ENCODE measurements around the gene RBMY1B.
"Not testable (repeated sequence)": the region's sequence is repeated elsewhere in the genome, so short reads cannot be mapped to it uniquely, and the experiment has no call there.

Gene RBMY1B

DNA sequence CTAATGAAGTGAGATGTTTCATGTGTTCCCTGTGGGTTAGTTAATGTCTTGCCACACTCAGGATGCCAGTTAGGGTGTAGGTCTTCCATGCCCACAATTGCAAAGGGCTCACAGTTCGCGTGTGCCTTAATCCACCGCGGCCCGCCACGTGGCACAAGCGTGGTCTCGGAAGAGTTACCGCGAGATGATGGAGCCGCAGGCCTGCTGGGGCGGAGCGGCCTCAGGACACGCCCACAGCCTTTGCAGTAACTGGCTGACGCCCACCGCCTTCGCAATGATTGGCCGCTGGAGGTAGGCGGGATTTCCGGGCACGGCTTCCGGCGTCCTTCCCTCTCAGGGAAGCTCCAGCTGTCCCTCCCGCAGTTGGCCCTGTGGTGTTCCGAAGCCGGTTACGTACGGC lies at the start of gene RBMY1B:
RBMY1B (plus strand) TSS at position 301 of the 400 bp plus-strand sequence. CDS start 2,013 bp downstream, outside the sequence.
- DNase-seq: not testable (repeated sequence)

DNA sequence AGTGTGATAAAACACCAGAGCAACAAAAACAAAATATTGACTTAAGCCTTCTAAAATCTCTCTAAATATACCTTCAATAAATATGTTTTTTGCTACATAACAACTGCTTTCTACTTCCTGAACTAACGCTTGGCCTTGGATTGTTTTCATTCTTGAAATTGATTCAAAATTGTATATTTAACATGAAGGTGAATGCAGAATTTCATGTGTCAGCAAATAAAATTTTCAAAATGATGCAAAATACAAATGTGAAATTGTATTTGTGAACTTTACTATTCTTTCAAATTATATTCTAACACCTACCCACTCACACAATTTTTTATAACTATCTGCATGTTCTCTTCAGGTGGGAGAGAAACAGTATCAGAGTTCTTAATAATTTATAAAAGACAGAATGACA lies 48.2 kb upstream of the RBMY1B start:
- not testable (repeated sequence) for DNase-seq

DNA sequence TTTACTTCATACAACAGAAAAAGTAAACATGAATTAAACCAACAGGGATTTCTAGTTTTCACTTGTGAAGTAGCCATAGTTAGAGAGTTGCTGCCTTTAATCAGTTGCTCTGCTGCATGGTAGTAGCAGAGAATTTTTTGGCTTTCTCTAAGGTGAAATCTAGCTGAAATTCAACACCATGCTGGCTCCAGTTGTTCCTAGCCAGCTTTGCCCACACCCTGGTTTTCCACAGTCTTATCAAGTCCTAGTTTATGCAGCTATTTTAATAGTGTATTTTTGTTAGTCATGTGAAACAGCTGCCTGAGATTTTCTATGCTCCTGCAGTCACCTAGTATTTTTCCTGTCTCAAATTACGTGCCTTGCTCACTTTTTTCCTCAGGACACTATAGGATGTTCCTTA lies 28.2 kb upstream of the RBMY1B start:
- DNase-seq: no peak

DNA sequence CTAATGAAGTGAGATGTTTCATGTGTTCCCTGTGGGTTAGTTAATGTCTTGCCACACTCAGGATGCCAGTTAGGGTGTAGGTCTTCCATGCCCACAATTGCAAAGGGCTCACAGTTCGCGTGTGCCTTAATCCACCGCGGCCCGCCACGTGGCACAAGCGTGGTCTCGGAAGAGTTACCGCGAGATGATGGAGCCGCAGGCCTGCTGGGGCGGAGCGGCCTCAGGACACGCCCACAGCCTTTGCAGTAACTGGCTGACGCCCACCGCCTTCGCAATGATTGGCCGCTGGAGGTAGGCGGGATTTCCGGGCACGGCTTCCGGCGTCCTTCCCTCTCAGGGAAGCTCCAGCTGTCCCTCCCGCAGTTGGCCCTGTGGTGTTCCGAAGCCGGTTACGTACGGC lies 23.4 kb downstream of the RBMY1B start, which contains the start of gene RBMY1A1:
RBMY1A1 (plus strand) TSS at position 301 of the 400 bp plus-strand sequence. CDS start 2,013 bp downstream, outside the sequence.
- not testable (repeated sequence) for DNase-seq

DNA sequence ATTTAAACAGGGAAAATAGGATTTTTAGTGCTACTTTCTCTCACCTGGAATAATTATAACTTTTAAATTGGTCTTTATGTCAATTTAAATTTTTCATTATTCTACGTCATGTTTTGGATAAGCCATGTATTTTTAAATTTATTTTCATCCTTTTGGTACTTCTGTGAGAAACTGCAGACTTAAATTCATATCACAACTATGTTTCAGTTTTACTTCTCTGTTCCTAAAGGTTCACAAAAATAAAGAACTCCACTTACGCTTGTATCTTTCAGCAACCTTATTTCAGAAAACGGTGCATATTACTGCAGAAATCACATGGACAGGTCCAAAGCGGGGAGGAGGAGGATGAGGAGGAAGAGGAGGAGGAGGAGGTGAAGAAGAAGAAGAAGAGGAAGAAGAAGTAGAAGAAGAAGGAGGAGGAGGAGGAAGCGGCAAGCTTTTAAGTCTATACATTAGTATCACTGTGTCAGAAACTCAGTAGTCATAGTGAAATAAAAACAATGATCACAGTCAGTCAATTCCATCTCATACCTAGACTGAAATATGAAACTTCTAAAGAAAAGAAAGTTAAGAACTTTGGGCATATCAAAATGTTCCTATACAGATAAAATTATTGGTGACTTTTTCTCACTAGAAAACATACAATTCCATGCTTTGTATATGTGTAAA lies 48.3 kb downstream of the RBMY1B start:
- DNase-seq: not testable (repeated sequence)

All from 8988T (cell line).